Peyer's patch (tissue), 4 donors: Measurements from ENCODE around the gene TMEM125. TPM values are rescaled to one million over a fixed set of nuclear protein-coding genes. Genes with fewer than 3 reads are reported as not detected.

Experiments used
- DNase-seq, 3 donors: peaks; one replicate each; pipeline ENCODE4 v3.0.0-alpha.2; 2017 to 2019
- H3K27ac ChIP-seq, 4 donors: fragments of 200-600 bp; sonication (generic); one replicate each; pipeline ENCODE4 v1.5.1; 2016 to 2019
- H3K27me3 ChIP-seq, 2 donors: fragments of 200-600 bp; sonication (generic); one replicate each; pipeline ENCODE4 v1.5.1; 2019
- H3K36me3 ChIP-seq, 3 donors: fragments of 200-600 bp; sonication (generic); one replicate each; pipeline ENCODE4 v1.5.1; 2016 to 2019
- H3K4me1 ChIP-seq, 4 donors: fragments of 200-600 bp; sonication (generic); one replicate each; pipeline ENCODE4 v1.5.1; 2016 to 2019
- H3K4me3 ChIP-seq, 4 donors: fragments of 200-600 bp; sonication (generic); 1 replicate in 3 of 4; 2 replicates in 1 of 4; pipeline ENCODE4 v1.5.1; 2016 to 2019; ENCODE audit warnings: mild to moderate bottlenecking in 1 of 4
- H3K9me3 ChIP-seq, 4 donors: fragments of 200-600 bp; sonication (generic); one replicate each; pipeline ENCODE4 v1.5.1; 2016 to 2019; ENCODE audit warnings: mild to moderate bottlenecking in 1 of 4
- POLR2A ChIP-seq, 2 donors: fragments of 450-650 bp; IDR thresholded peaks; one replicate each; pipeline ENCODE4 v1.5.1; 2017; ENCODE audit warnings: antibody characterized with exemption in 2 of 2, mild to moderate bottlenecking in 2 of 2, moderate library complexity in 2 of 2
- total RNA-seq, 4 donors: library from RNA; depleted of rRNA; stranded (reverse); fragments of >200 nt; gene quantifications; one replicate each; pipeline ENCODE4 v1.1.0, GENCODE V29; 2016
- TF ChIP-seq, protein P1 (sequence below), 6 experiments: fragments of 450-650 bp in 4 of 6; fragments of 200-600 bp in 2 of 6; sonication (generic) in 1 of 6; IDR thresholded peaks; one replicate each; pipeline ENCODE4 v1.5.1; 2017 to 2019; ENCODE audit warnings: antibody characterized with exemption in 6 of 6, mild to moderate bottlenecking in 3 of 6, moderate library complexity in 1 of 6

Gene TMEM125
- total RNA-seq, 4 donors from 2014 or later: 14.0 to 87.7 (median 74.8) TPM

DNA sequence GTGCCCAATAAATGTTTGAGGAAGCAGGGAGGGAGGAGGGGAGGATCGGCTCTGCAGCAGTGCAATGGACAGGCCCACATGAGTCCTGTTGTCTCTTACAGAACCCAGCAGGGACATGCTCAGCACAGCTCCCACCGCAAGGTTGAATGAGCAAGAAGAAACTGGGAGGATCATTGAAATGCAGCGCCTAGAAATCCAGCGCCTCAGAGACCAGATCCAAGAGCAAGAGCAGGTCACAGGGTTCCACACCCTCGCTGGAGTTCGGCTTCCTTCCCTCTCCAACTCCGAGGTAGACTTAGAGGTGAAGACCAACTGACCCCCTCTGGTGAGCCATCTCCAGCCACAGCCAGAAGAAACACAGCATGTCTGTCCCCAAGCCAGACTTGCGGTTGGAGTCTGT lies 15.9 kb upstream of the TMEM125 start:
- Histone ChIP-seq H3K36me3 (no peaks in the 10 kb centered on the region), H3K27ac (no peak overlapping the region), H3K4me3 (no peak overlapping the region), H3K27me3 (no peaks in the 10 kb centered on the region), H3K9me3 (no peaks in the 10 kb centered on the region), H3K4me1 (peaks cover 0 to 12% (median 3%) of the 10 kb centered on the region in 4 donors)
- TF ChIP-seq, protein P1, sequence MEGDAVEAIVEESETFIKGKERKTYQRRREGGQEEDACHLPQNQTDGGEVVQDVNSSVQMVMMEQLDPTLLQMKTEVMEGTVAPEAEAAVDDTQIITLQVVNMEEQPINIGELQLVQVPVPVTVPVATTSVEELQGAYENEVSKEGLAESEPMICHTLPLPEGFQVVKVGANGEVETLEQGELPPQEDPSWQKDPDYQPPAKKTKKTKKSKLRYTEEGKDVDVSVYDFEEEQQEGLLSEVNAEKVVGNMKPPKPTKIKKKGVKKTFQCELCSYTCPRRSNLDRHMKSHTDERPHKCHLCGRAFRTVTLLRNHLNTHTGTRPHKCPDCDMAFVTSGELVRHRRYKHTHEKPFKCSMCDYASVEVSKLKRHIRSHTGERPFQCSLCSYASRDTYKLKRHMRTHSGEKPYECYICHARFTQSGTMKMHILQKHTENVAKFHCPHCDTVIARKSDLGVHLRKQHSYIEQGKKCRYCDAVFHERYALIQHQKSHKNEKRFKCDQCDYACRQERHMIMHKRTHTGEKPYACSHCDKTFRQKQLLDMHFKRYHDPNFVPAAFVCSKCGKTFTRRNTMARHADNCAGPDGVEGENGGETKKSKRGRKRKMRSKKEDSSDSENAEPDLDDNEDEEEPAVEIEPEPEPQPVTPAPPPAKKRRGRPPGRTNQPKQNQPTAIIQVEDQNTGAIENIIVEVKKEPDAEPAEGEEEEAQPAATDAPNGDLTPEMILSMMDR (IDR thresholded peaks at IDR 0.05): no peak
- no peak for TF ChIP-seq POLR2A (IDR thresholded peaks at IDR 0.05)
- DNase-seq: no peak

DNA sequence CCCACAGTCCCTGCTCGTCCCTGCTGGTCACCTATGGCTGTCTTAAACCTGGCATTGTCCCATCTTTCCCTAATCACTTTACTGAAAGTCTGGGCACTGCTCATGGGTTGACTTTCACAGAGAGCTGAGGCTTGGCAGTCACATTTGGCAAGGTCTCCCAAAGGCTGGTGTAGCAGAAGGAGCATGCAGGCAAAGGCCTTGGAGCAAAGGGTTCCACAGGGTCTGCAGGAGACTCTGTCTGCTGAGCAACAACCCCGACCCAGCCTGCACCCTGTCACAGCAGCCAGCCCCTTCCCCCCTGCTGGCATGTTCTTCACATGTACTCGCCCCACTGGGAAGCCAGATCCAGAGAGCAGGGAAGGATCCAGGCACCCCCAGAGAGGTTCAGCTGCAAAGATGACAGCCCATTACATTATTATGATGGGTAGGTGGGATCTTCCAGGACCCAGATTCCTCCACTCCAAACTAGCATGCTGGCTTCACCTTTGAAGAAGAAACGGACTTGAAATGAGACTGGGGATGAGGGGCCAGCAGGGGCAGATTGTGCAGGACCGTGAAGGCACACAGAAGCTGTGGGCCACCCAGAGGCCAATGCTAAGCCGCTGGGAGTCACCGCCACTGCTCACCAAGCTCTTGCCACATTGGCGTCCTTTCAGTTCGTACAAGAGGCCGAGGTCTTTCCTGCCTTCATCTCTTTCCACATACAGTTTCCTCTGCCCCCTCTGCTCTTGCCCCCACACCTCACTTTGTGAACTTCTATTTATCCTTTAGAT lies 14.2 kb upstream of the TMEM125 start:
- Histone ChIP-seq H3K36me3 (no peaks in the 10 kb centered on the region), H3K4me3 (no peak overlapping the region), H3K9me3 (no peaks in the 10 kb centered on the region), H3K27ac (peak overlapping the region in 3 of 4 donors; percentile 49 to 89 (median 74)), H3K27me3 (no peaks in the 10 kb centered on the region), H3K4me1 (peaks cover 0 to 12% (median 3%) of the 10 kb centered on the region in 4 donors)
- DNase-seq: no peak
- TF ChIP-seq POLR2A (IDR thresholded peaks at IDR 0.05): no peak
- TF ChIP-seq, protein P1 (IDR thresholded peaks at IDR 0.05): no peak

DNA sequence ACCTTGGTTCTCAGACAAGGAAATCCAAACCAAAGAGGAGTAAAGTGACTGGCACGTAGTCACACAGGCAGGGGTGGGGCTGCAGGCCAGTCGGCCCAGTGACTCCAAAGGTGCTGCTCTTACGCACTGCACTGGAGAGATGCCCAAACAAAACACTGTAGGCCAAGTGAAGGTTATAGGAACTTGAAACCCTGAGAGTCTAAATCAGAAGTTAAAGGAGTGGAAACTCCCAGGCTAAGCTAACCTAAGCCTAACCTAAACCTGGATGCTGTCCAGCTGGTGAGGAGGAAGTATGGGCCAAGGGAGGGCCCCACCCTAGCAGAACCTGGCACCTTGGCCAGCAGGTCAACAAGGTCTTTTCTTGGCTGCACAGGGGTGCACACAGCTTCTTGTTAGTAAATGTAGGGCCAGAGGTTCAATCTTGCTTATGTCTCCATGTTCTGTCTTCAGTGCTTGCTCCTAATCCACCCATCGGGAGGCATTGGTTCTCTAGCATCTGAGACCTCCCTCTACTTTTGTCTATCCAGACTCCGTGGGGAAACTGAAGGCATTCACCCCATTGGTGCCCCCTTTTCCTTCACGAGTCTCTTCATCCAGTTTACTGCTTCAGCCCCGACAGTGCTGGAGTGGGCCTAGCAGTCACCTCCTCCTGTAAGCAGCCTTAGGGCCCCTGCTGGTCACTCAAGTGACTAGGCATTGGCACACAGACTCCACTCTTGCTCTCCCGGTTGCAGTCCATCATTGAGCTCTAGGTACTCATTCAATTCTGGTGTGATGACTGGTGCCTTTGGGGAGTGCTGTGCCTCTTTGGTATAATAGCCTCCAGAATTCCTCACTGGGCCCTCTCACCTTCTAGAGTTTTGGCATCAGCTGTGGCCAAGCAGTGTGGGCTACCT lies 12.9 kb upstream of the TMEM125 start:
- no peak overlapping the region for H3K4me3 ChIP-seq
- peaks cover 0 to 12% (median 3%) of the 10 kb centered on the region in 4 donors for H3K4me1 ChIP-seq
- H3K9me3 ChIP-seq: no peaks in the 10 kb centered on the region
- DNase-seq: peak in 2 of 3 donors; percentile 75 to 84
- no peaks in the 10 kb centered on the region for H3K36me3 ChIP-seq
- H3K27ac ChIP-seq: peak overlapping the region in 3 of 4 donors; percentile 49 to 89 (median 74)
- TF ChIP-seq, protein P1 (IDR thresholded peaks at IDR 0.05): no peak
- peak in 1 of 2 donors; percentile 11 for TF ChIP-seq POLR2A (IDR thresholded peaks at IDR 0.05)
- H3K27me3 ChIP-seq: no peaks in the 10 kb centered on the region

DNA sequence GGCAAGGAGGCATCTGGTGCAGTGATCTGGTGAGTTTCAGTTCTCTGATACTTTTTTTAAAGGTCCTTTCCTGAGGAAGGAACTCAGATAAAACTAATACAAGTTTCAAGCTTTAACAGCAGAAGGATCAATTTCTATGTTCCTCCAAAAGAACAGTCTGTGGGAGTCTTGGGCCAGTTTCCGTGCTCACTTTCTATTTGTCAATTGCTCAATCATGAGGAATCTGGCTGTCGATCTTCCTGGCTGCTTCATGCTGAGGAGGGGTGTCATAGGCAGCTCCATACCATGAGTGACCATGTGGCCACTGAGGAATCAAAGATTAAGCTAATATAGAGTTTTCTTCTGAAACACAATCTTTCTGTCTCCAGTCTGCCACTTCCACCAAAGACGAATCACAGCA lies 11.4 kb upstream of the TMEM125 start:
- no peak for DNase-seq
- no peak overlapping the region for H3K27ac ChIP-seq

DNA sequence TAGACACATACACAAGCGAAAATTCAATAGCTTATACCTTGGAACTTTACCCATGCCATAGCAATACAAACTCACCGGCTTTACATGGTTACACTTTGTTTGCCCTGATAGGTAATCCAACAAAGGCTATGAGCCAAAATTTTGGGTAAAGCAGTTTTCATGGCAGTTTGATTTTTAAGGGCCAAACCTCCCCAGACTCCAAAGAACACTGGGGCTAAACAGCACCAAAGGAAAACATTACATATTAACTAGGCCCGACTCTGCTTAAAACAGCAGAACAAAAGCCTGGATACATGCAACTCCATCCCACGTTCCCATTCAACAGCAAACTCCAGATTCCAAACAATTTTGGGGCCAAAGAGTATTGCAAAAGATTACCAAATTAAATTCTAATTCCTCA lies 4.4 kb upstream of the TMEM125 start:
- Histone ChIP-seq H3K27ac (no peak overlapping the region), H3K27me3 (no peaks in the 10 kb centered on the region), H3K9me3 (no peaks in the 10 kb centered on the region), H3K4me3 (no peak overlapping the region), H3K4me1 (peaks cover 0 to 15% (median 3%) of the 10 kb centered on the region in 4 donors), H3K36me3 (no peaks in the 10 kb centered on the region)
- TF ChIP-seq, protein P1 (IDR thresholded peaks at IDR 0.05): no peak
- no peak for TF ChIP-seq POLR2A (IDR thresholded peaks at IDR 0.05)
- no peak for DNase-seq

More for the DNA sequence above, 11.4 kb upstream of the TMEM125 start:
- H3K4me1 ChIP-seq: peaks cover 0 to 12% (median 3%) of the 10 kb centered on the region in 4 donors
- H3K36me3 ChIP-seq: no peaks in the 10 kb centered on the region
- H3K27me3 ChIP-seq: no peaks in the 10 kb centered on the region
- H3K9me3 ChIP-seq: no peaks in the 10 kb centered on the region
- no peak overlapping the region for H3K4me3 ChIP-seq
- TF ChIP-seq, protein P1 (IDR thresholded peaks at IDR 0.05): no peak
- TF ChIP-seq POLR2A (IDR thresholded peaks at IDR 0.05): no peak
